ENCODE data around the gene BSX.
A peak's percentile ranks its signal among the peaks of the same experiment; 100 is the strongest.

Gene BSX

DNA sequence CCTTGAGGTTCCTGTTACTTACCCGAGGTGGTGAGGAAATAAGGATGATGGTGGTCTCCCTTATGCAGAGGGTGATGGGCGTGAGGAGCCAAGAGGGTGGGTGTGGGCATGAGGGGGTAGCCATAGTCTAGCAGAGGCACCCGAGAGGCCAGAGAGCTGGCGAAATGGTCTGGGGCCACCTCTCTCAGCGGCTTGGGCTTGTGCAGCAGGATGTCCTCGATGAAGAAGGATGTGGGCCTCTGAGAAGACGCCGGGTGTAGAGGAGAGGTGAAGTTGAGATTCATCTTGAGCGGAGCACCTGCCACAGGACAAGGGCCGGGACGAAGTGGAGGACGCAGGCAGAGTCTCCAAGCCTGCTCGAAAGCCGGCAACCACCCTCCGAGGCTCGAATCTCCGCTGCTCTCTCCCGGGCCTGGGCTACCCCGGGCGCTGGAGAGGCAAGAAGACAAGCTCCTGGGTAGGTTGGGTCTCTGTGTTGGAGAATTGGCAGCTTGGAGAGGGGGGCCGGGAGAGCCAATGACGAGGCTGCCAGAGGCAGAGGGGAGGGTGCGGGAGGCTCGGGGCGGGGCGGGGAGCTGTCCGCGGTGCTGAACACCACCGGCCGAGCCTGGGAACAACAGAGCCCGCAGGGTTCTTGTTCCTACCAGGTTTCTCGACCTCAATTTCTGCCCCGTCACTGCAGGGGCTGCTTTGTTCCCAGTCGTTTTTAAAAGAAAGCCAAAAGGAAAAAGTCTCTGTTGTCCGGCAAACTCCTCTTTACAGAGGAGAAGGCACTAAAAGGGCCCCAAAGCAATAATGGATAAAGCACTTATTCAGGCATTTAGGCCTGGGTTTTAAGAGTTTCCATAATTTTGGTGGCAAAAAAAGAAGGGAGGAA, at the start of gene BSX:
Gene BSX (minus strand): TSS at position 447 of the 877 bp plus-strand sequence. CDS start 163 bp downstream, at position 284.
- no peak for DNase-seq

GRCh38 chr11:123030517-123030916, 48.9 kb upstream of the BSX start:
- no peak for DNase-seq

DNA sequence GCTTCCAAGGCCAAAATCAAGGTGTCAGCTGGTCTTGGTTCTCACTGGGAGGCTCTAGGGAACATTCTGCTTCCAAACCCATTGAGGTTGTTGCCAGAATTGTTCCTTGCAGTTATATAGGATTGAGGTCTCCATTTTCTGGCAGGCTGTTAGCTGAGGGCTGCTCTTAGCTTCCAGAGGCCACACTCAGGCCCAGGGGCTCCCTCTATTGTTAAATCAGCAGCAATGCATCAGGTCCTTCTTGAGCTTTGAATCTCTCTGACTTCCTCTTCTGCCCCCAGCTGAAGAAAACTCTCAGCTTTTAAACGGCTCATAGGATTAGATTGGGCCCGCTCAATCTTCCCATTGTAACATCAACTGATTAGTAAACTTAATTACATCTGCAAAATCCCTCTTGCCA, 39.3 kb upstream of the BSX start:
- DNase-seq, result peak in 1 of 2 experiments; percentile 68

- no peak for DNase-seq
Observed at GRCh38 chr11:123018702-123019101, 37.1 kb upstream of the BSX start.

DNA sequence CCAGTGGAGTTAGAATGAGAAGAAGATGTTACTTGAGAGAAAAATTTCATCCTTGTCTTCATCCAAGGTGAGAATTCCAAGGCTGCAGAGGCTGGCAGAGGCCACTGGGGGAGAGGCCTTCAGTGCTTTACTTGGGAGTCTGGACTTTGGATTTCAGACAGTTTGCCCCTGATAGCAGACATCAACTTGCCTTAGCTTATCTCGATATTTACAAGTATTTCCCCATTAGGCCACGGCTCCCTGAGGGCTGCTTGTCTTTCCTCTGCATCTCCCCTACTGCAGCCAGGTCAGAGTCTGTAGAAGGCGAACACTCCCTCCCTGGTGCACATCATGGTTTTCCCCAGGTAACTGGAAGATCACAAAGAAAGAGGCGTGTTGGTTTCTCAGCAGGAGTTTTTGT, 29.9 kb upstream of the BSX start:
- DNase-seq, result no peak

GRCh38 chr11:123006860-123007542, 25.4 kb upstream of the BSX start:
- no peak for DNase-seq

DNA sequence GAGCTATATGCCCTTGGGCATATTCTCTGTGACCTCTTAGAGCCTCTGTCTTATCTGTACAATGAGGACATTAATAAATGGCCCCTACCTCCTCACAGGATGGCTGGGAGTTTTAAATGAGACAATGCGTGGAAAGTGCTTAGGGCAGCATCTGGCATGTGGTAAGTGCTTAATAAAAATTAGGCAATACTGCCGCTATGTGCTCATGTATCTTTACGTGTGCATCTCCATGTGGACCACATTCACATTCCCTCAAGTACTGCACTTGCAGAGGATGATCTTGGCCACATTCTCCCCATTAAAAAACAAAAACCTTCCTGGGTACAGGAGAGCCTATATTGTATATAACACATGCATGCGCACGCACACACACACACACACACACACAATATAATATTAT, 19.1 kb upstream of the BSX start:
- DNase-seq, result no peak

DNA sequence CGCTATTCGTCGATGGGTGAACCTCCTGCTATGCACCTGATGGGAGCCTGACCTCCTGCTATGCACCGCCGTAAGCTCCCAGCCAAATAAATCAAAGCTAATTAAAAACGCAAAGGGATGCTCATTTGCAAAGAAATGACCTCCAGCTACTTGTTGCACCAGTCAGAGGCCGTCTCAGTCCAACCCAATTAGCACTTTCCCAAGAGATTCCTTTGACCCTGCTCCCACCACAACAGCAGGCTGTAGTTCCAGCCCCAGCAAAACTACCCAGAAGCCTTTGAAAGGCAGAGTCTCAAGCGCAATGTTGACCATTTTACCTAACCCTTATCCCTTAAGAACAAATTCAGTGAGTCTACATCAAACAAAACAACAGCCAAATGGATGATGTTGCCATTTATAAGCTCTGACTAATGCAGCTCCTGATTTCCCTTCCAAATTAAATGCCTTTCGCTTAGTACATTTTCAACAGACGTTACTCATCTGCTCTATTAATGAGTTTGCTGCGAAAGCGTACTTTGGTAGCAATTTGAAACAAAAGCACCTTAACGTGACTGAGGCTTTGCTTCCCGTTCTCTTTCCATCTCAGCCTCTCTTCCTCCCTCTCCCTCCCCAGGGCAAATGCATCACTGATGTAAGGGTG, 17.2 kb upstream of the BSX start:
- DNase-seq, result no peak

GRCh38 chr11:122995526-122995925, 13.9 kb upstream of the BSX start:
- no peak for DNase-seq

DNA sequence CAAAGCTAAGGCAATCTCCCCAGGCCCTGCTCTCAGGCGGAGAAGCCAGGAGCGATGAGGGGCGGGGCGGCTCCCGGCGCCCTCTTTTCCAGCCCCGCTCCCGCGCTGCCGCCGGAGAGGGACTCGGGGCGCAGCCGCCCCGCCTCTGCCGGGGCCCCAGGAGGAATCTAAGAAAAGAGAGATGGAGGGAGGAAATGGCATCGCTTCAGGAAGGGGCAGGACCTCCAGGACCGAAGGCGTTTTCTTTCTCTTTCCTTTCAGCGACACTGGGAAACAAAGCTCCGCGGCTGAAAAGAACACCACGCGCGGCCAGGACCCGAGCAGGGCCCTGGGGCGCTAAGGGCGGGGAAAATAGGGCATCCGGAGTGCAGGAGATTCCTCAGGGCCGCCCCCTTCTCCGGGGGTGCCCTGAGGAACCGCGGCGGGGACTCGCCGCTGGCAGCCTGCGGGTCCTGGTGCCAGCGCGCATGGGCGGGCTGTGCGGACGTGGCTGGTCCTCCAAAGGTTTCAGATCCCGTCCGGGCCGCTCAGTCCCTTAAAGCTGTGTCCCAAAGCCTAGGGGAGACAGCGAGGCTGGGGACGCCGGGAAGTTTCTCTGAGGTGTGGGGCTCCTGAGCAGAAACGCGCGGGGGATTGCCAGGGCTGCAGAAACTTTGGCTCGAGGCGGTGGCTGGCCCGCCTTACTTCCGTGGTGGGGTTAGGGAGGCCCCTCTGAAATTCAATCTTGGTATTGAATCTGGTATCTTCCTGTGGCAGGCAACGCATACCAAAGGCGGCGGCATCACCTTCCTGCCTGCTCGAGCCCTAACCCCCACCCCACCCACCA, 2.8 kb upstream of the BSX start:
- DNase-seq, result no peak

DNA sequence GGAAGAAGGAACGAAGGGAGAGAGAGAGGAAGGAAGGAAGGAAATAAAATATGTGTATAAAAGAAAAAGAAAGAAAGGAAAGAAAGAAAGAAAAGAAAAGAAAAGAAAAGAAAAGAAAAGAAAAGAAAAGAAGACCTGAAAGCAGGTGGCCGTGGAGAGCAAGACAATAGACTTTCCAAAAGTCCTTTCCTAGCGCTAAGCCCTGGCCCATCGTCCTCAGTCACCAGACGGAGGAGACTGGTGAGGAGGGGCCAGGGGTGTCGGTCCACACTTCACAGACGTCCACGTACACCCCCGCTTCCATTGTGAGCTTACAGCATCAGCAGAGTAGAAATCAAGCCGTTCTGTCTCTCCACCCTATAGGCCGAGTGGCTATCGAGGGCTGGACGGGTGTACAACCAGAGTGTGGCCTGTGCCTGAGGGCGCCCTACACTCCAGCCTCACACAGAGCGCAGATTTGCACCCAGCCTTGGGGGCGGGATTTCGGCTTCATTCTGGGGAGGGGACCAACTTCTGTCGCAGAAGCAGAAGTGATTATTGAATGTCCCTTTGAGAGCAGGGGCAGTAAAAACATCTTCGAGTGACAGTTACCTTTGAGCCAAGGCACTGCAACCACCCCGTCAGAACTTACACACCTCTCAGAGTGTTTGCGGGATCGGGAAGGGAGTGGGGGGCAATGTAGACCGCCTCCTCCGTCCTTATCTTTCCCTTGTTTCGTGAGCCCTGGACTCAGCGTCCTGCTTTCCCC, 2.0 kb upstream of the BSX start:
- no peak for DNase-seq

- no peak for DNase-seq
Observed at GRCh38 chr11:122979815-122980595, 1.6 kb downstream of the BSX start.

GRCh38 chr11:122979103-122979814, 2.4 kb downstream of the BSX start:
- no peak for DNase-seq

GRCh38 chr11:122978299-122978620, 3.4 kb downstream of the BSX start:
- DNase-seq, result no peak

DNA sequence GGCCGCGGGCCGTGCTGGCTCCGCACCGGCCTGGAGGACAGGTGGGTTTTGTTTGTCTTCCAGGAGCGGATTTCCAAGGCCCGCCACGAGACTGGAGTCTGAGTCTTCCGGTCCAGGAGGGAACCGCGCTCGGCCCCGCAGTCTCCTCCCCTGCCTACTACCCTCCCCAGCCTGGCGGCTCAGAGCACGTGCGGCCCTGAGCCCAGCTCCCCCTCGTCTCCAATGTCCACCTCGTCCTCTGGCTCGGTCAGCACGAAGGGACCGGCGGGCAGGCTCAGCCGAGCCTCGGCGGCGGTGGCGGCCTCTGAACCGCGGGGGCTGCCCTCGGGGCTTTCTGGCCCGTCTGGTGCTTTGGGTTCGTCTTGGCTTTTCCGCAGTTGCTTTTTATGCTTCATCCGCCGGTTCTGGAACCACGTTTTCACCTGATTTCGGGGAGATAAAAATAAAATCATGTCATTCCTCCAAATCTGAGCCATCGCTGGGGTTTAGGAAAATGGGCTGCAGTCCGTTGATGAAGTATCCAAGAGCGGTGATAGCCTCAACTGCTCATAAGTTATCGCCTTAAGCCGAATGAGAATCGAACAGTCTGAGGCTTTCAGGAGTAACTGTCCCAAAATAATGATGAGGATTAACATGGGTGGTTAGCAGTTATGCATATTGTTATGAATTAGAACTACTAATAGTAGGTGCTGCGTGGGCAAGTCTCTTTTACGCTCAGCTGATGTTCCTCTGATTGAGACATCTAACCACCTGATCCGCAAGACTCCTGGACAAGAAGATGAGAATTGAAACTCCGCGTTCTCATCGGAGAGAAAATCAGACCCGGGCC, 4.0 kb downstream of the BSX start:
- DNase-seq, result no peak

DNA sequence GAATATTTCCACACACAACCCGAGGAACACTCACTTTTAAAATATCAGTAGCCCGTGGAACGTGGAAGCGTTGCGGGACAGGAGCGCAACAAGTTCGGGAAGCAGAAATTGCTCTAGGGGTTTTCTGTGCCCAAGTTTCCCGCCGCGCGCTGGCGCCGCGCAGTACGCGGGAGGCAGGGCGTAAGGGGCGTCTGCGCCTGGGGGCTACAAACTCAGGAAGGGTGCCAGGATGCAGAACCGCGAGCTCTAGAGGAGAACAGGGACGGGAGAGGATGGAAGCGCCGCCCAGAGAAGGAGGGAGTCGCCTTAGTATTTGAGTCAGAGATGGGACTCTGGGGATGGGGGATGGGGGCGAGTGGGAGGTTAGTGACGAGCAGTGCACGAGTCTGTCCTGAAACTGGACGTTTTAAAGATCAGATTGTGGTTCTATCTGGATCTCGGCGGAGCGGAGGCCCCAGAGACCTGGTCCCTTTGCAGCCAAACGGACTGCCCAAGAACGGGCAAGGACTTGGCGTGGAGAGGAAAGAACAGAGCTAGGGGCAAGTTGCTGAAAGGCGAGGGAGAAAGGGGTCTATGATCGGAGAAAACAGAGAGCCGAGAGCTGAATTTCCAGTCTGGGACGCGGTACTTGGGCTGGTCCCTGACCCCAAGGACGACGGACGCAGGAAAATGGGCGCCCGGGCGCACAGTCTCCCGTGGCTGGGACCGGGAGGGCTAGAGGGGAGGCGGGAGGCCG, 4.7 kb downstream of the BSX start:
- DNase-seq, result no peak

DNA sequence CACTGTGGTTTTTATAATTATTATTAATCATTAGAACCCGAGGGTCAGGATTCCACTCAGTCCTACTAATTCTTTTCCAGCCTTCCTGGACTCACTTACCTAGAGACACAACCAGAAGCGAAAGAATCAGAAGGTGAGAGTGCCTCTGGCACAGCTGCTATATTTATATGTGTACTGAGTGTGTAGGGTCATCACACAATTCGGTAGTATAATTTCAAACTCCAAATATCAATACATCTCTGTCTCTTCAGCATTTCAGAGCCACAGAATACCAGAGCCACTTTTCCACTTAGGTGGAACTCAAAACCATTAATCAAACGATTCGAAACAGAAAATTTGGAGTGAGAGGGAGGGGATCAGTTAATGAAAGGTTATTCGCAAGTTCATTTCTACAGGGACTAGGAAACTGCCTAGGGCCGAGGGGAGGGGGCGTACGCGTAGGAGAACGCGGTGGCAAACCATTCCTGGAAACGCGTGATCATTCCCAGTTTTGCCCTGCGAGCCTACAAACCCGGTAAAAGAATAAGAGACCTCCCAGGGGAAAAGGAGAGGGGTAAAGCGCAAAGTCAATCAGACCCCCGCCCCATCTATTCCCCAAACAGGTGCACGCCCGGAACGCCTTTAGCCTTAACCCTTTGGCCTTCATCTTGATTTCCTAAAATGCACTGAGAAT, 5.4 kb downstream of the BSX start:
- DNase-seq, result no peak

DNA sequence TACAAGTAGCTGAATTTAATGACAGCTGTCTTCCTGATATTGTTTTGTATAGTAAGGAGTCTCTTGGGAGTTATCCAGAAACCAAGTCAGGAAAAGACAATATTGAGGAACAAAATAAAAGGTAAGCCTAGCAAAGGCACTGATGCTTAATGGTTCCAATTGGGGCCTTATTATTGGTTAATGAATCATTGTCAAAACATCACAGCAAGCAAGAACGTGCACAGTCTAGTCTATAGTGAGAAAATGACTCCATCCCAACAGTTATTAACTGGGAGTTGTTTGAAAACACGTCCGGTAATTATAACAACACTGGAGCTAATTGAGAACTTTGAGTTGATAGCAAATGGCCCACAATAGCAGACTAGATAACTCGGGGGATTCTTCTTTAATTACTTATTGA, 17.7 kb downstream of the BSX start:
- DNase-seq, result no peak

GRCh38 chr11:122954455-122954854, 27.2 kb downstream of the BSX start:
- no peak for DNase-seq
